Endodermal cell (in vitro differentiated cells): ENCODE results near the gene YKT6. TPM values are rescaled to one million over a fixed set of nuclear protein-coding genes. Genes with fewer than 3 reads are reported as not detected.

Source experiments
- DNase-seq: peaks from one replicate; pipeline ENCODE4 v3.0.0-alpha.2; 2017
- H3K27ac ChIP-seq: 2 replicates; pipeline ENCODE4 v1.5.1; 2013; ENCODE audit warnings: mild to moderate bottlenecking, low read depth, low read length, moderate library complexity
- H3K27me3 ChIP-seq: 2 replicates; pipeline ENCODE4 v1.6.1; 2013; ENCODE audit warnings: mild to moderate bottlenecking, low read length, moderate library complexity; ENCODE audit not compliant: insufficient read depth, control insufficient read depth, poor library complexity, severe bottlenecking
- H3K36me3 ChIP-seq: 2 replicates; pipeline ENCODE4 v1.7.0; 2013; ENCODE audit warnings: mild to moderate bottlenecking, low read length, moderate library complexity; ENCODE audit not compliant: control insufficient read depth, insufficient read depth
- H3K4me1 ChIP-seq: one replicate; pipeline ENCODE4 v1.7.0; 2013; ENCODE audit warnings: low read length; ENCODE audit not compliant: control insufficient read depth, insufficient read depth
- H3K4me3 ChIP-seq: 2 replicates; pipeline ENCODE4 v1.5.1; 2013; ENCODE audit warnings: mild to moderate bottlenecking, low read length, moderate library complexity
- H3K9ac ChIP-seq: 2 replicates; pipeline ENCODE4 v1.6.1; 2013; ENCODE audit warnings: mild to moderate bottlenecking, low read length, moderate library complexity; ENCODE audit not compliant: poor library complexity, severe bottlenecking; ENCODE audit errors: extremely low read depth
- H3K9me3 ChIP-seq: 2 replicates; pipeline ENCODE4 v1.6.1; 2013; ENCODE audit warnings: mild to moderate bottlenecking, low read length, moderate library complexity; ENCODE audit not compliant: control insufficient read depth
- H3K27ac Mint-ChIP-seq: 2 replicates; pipeline ENCODE4 v1.8.0; 2020; ENCODE audit warnings: mixed read lengths
- H3K27me3 Mint-ChIP-seq: 2 replicates; pipeline ENCODE4 v1.8.0; 2021; ENCODE audit warnings: mild to moderate bottlenecking, mixed read lengths; ENCODE audit not compliant: insufficient read depth
- H3K36me3 Mint-ChIP-seq: 2 replicates; pipeline ENCODE4 v1.8.0; 2020; ENCODE audit warnings: low read depth, mixed read lengths
- H3K4me1 Mint-ChIP-seq: 2 replicates; pipeline ENCODE4 v1.8.0; 2020; ENCODE audit warnings: mixed read lengths
- H3K4me3 Mint-ChIP-seq: 2 replicates; pipeline ENCODE4 v1.8.0; 2020; ENCODE audit warnings: mild to moderate bottlenecking, moderate library complexity, mixed read lengths
- H3K9me3 Mint-ChIP-seq: 2 replicates; pipeline ENCODE4 v1.8.0; 2020; ENCODE audit warnings: mild to moderate bottlenecking, mixed read lengths
- CTCF ChIP-seq: fragments of 200-600 bp; sonication (generic); conservative IDR thresholded peaks from 2 replicates; pipeline ENCODE4 v1.5.0; 2021; ENCODE audit warnings: antibody characterized with exemption, mild to moderate bottlenecking
- WGBS, 2 experiments: methylation state at CpG; one replicate each; pipeline versions ENCODE4 v1.1.5 to v1.1.7; 2013; ENCODE audit warnings: missing lambda C conversion rate in 2 of 2, mixed read lengths in 1 of 2; ENCODE audit not compliant: insufficient coverage in 1 of 2, insufficient read length in 1 of 2; 5-methylcytosine and 5-hydroxymethylcytosine counted together
- total RNA-seq, 2 donors: library from RNA; stranded (reverse); fragmentation: NEBNext Ultra II Directional in 1 of 2; extraction: Animal tissue kit (Norgen Biotek cat#: 25700) in 1 of 2; gene quantifications; 2 replicates in 1 of 2; 3 replicates in 1 of 2; pipeline ENCODE4 v1.2.1, GENCODE V29; 2021

The YKT6 gene
- total RNA-seq, 2 donors from 2014 or later: 96.2 to 101 TPM

- Histone ChIP-seq H3K9ac (no peak overlapping the region), H3K9me3 (no peaks in the 10 kb centered on the region), H3K4me1 (no peaks in the 10 kb centered on the region), H3K27ac (no peak overlapping the region), H3K36me3 (no peaks in the 10 kb centered on the region), H3K27me3 (no peaks in the 10 kb centered on the region), H3K4me3 (no peak overlapping the region)
- Mint-ChIP-seq H3K36me3 (no peaks in the 10 kb centered on the region), H3K9me3 (no peaks in the 10 kb centered on the region), H3K27ac (no peak overlapping the region), H3K27me3 (no peaks in the 10 kb centered on the region), H3K4me3 (no peak overlapping the region), H3K4me1 (no peaks in the 10 kb centered on the region)
- no peak for TF ChIP-seq CTCF
- DNase-seq: peak; percentile 29
- WGBS, 2 experiments: 92 to 94% methylated on average over 8 of the region's 8 CpGs
These were observed 45.3 kb upstream of the YKT6 start for GRCh38 chr7:44155191-44156185.

DNA sequence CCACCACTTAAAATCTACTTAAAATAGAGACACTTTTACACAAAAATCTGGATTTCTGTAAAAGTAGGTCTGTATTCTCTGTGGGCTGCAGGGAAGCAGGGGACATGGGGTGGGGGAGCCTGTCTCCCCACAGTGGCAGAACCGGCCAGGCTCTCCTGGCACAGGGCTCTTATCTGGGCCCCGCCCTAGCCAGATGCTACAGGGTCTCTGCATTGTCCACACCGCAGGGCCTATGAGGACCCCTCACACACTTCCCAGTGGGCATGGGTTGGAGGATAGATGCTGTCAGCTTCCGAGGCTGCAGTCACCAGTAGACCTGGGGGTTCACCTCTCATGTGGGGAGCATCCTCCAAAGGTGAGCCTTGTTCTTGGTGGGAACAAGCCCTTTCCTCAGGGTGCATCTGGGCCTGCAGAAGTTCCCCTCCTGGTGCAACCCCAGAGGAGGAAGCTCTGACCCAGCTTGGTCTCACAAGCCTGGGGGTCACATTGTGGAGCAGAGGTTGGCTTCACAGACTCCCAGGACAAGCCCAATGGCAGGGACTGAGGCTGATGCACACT is 44.2 kb upstream of the YKT6 start:
- no peaks in the 10 kb centered on the region for H3K36me3 Mint-ChIP-seq
- no peaks in the 10 kb centered on the region for H3K27me3 Mint-ChIP-seq
- no peaks in the 10 kb centered on the region for H3K9me3 Mint-ChIP-seq
- H3K4me3 ChIP-seq: no peak overlapping the region
- peak; percentile 29 for DNase-seq
- no peak for TF ChIP-seq CTCF
- H3K4me1 Mint-ChIP-seq: no peaks in the 10 kb centered on the region
- no peak overlapping the region for H3K9ac ChIP-seq
- no peaks in the 10 kb centered on the region for H3K36me3 ChIP-seq
- no peaks in the 10 kb centered on the region for H3K27me3 ChIP-seq
- no peaks in the 10 kb centered on the region for H3K4me1 ChIP-seq
- no peak overlapping the region for H3K27ac Mint-ChIP-seq
- no peak overlapping the region for H3K4me3 Mint-ChIP-seq
- H3K9me3 ChIP-seq: no peaks in the 10 kb centered on the region
- WGBS, 2 experiments: 93 to 94% methylated on average over 2 to 4 of the region's 4 CpGs
- no peak overlapping the region for H3K27ac ChIP-seq

DNA sequence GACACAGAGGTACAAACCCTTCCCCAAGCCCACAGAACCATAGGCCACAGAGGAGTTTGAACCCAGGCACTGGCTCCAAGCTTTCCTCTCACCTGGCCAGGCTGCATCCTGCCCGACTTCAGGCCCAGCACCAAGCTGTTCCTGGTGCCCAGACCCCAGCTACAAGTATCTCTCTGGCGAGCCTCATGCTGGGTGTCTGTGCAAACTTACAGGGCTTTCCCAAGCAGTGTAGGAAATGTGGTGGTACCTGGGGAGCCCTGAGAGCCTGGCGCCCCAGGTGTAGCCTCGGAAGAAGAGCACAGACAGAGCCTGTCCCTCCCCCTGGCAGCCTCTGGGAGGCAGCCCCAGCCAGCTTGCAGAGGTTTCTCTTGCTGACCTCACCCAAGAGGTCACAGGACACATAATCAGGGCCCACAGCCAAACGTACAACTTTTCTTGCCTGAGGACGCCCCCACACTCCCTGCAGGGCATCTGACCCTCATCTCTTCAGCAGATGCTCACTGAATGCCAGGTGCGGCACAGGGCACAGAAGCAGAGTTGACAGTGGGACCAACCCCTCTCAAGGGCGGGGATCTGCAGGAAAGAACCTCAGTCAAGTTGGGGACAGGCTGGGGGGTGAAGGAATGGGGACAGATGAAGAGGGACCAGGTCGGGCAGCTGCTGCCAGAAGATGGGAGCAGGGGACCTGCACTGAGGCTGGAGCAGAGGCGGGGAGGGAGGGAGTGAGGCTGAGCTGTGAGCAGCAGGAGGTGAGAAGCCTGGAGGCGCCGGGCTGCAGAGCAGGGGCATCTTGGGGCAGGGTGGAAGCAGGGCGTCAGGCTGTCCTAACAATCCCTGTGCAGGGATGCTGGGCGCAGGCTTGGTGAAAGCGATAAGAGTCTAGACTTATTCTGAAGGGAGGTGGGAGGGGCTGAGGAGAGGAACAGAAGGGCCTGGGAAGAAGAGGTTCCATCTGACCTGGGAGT is 43.4 kb upstream of the YKT6 start:
- Histone ChIP-seq H3K36me3 (no peaks in the 10 kb centered on the region), H3K27me3 (no peaks in the 10 kb centered on the region), H3K4me1 (no peaks in the 10 kb centered on the region), H3K9me3 (no peaks in the 10 kb centered on the region), H3K27ac (no peak overlapping the region), H3K4me3 (no peak overlapping the region), H3K9ac (no peak overlapping the region)
- WGBS, 2 experiments: 82 to 83% methylated on average over 7 to 15 of the region's 15 CpGs
- Mint-ChIP-seq H3K36me3 (no peaks in the 10 kb centered on the region), H3K27ac (peak overlapping the region; percentile 11), H3K4me3 (no peak overlapping the region), H3K9me3 (no peaks in the 10 kb centered on the region), H3K4me1 (no peaks in the 10 kb centered on the region), H3K27me3 (no peaks in the 10 kb centered on the region)
- DNase-seq: peak; percentile 57
- TF ChIP-seq CTCF: no peak
